SK-N-SH treated with all-trans-retinoic acid at 6 μM for 48 hours (cell line): Measurements from ENCODE around the gene ZNF219.

Experiments
- ATAC-seq: fragments of 200-7000 bp; cut with Tn5 transposase; 3 replicates; pipeline ENCODE4 v1.9.1; 2020; ENCODE audit warnings: mild to moderate bottlenecking, moderate library complexity
- ARNTL ChIP-seq: fragments of 450-650 bp; formaldehyde crosslinking; IDR thresholded peaks from 2 replicates; pipeline ENCODE4 v1.5.0; 2020; ENCODE audit warnings: low read depth, mild to moderate bottlenecking, moderate library complexity, borderline replicate concordance
- BACH2 ChIP-seq: fragments of 250-450 bp; sonication (Bioruptor Pico); IDR thresholded peaks from 2 replicates; pipeline ENCODE4 v1.9.0; 2021; ENCODE audit warnings: mild to moderate bottlenecking, borderline replicate concordance
- CSDC2 ChIP-seq: fragments of 250-450 bp; sonication (Bioruptor Pico); IDR thresholded peaks from 2 replicates; pipeline ENCODE4 v1.5.0; 2020; ENCODE audit warnings: mild to moderate bottlenecking, moderate library complexity
- ESRRG ChIP-seq: fragments of 250-450 bp; sonication (Bioruptor Pico); IDR thresholded peaks from 2 replicates; pipeline ENCODE4 v1.6.1; 2021; ENCODE audit warnings: mild to moderate bottlenecking
- GLIS3 ChIP-seq: fragments of 250-450 bp; sonication (Bioruptor Pico); IDR thresholded peaks from 2 replicates; pipeline ENCODE4 v1.5.0; 2020; ENCODE audit warnings: mild to moderate bottlenecking, moderate library complexity
- ISL1 ChIP-seq: fragments of 250-450 bp; sonication (Bioruptor Pico); IDR thresholded peaks from 2 replicates; pipeline ENCODE4 v2.1.2; 2022; ENCODE audit warnings: mild to moderate bottlenecking, moderate library complexity
- OSR1 ChIP-seq: fragments of 250-450 bp; sonication (Bioruptor Pico); IDR thresholded peaks from 2 replicates; pipeline ENCODE4 v1.8.0; 2022; ENCODE audit warnings: moderate library complexity, mild to moderate bottlenecking, inconsistent platforms
- PPARA ChIP-seq: fragments of 250-450 bp; sonication (Bioruptor Pico); IDR thresholded peaks from 2 replicates; pipeline ENCODE4 v1.5.0; 2020; ENCODE audit warnings: mild to moderate bottlenecking, borderline replicate concordance
- RARB ChIP-seq: fragments of 250-450 bp; sonication (Bioruptor Pico); IDR thresholded peaks from 2 replicates; pipeline ENCODE4 v1.8.0; 2021; ENCODE audit warnings: mild to moderate bottlenecking, moderate library complexity
- SNAI2 ChIP-seq: fragments of 250-450 bp; sonication (Bioruptor Pico); IDR thresholded peaks from 2 replicates; pipeline ENCODE4 v1.5.0; 2020; ENCODE audit warnings: mild to moderate bottlenecking, moderate library complexity
- TCF4 ChIP-seq: fragments of 250-450 bp; sonication (Bioruptor Pico); IDR thresholded peaks from 2 replicates; pipeline ENCODE4 v1.8.0; 2021; ENCODE audit warnings: mild to moderate bottlenecking, moderate library complexity, borderline replicate concordance
- ZC3H10 ChIP-seq: fragments of 250-450 bp; sonication (Bioruptor Pico); IDR thresholded peaks from 2 replicates; pipeline ENCODE4 v1.5.1; 2021; ENCODE audit warnings: mild to moderate bottlenecking, moderate library complexity
- ZFP3 ChIP-seq: fragments of 250-450 bp; sonication (Bioruptor Pico); IDR thresholded peaks from 2 replicates; pipeline ENCODE4 v1.5.0; 2020; ENCODE audit warnings: mild to moderate bottlenecking, moderate library complexity
- ZNF565 ChIP-seq: fragments of 450-650 bp; formaldehyde crosslinking; conservative IDR thresholded peaks from 2 replicates; pipeline ENCODE4 v1.5.0; 2020; ENCODE audit warnings: low read depth, mild to moderate bottlenecking, moderate library complexity
- ZNF8 ChIP-seq: fragments of 450-650 bp; formaldehyde crosslinking; IDR thresholded peaks from 2 replicates; pipeline ENCODE4 v1.5.0; 2020; ENCODE audit warnings: mild to moderate bottlenecking, moderate library complexity
- TF ChIP-seq, protein P1 (sequence below): fragments of 250-450 bp; sonication (Bioruptor Pico); IDR thresholded peaks from 2 replicates; pipeline ENCODE4 v1.5.0; 2020; ENCODE audit warnings: mild to moderate bottlenecking, moderate library complexity
- TF ChIP-seq, protein P2 (sequence below): fragments of 250-450 bp; sonication (Bioruptor Pico); IDR thresholded peaks from 2 replicates; pipeline ENCODE4 v1.8.0; 2020; ENCODE audit warnings: mild to moderate bottlenecking, moderate library complexity, borderline replicate concordance
- TF ChIP-seq, protein P3 (sequence below): fragments of 250-450 bp; sonication (Bioruptor Pico); IDR thresholded peaks from 2 replicates; pipeline ENCODE4 v1.5.1; 2020; ENCODE audit warnings: low read depth, mild to moderate bottlenecking, moderate library complexity
- TF ChIP-seq, protein P4 (sequence below): fragments of 250-450 bp; sonication (Bioruptor Pico); IDR thresholded peaks from 2 replicates; pipeline ENCODE4 v1.5.1; 2021; ENCODE audit warnings: mild to moderate bottlenecking, moderate library complexity
- TF ChIP-seq, protein P5 (sequence below): fragments of 250-450 bp; sonication (Bioruptor Pico); IDR thresholded peaks from 2 replicates; pipeline ENCODE4 v1.8.0; 2021; ENCODE audit warnings: low read depth, mild to moderate bottlenecking, moderate library complexity, borderline replicate concordance

ZNF219 gene

DNA sequence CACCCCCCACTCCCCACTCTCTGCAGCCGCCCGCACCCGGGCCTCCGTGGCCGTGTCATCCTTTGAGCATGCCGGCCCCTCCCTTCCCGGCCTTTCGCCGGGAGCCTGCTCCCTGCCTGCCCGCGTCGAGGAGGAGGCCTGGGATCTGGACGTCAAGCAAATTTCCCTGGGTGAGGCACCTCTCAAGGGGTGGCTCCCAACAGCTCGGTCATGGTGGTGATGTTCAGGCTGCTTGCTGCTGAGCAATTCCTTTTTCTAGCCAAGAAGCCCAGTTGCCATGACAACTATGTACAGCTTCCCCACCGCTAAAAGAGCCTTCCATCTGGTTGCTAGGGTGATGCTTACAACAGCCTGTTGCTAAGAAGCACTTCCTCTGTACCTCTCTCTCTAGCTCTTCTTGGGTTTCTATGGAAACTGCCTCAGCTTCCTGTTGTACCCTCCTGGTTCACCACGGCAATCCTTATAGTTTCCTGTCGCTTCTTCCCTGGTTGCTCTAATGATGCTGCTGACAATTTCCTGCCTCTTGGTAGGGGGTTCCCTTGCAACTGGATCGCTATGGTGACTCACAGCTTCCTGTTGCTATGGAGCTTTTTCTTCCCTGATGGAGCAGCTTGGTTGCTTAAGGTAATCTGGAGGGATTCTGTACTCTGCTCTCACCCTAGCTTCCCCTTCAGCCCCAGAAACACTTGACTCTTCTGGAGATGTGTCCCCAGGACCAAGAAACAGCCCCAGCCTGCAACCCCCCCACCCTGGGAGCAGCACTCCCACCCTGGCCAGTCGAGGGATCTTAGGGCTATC lies 11.0 kb downstream of the ZNF219 start:
- TF ChIP-seq OSR1 (CRISPR knock-in tag) (no peak), ZNF8 (no peak), RARB (CRISPR knock-in tag) (no peak), BACH2 (CRISPR knock-in tag) (no peak), CSDC2 (CRISPR knock-in tag) (no peak), ARNTL (CRISPR knock-in tag) (no peak), ZNF565 (CRISPR knock-in tag) (no peak), TCF4 (no peak), SNAI2 (no peak), ZFP3 (CRISPR knock-in tag) (no peak), GLIS3 (no peak), ESRRG (no peak)
- TF ChIP-seq, protein P1, sequence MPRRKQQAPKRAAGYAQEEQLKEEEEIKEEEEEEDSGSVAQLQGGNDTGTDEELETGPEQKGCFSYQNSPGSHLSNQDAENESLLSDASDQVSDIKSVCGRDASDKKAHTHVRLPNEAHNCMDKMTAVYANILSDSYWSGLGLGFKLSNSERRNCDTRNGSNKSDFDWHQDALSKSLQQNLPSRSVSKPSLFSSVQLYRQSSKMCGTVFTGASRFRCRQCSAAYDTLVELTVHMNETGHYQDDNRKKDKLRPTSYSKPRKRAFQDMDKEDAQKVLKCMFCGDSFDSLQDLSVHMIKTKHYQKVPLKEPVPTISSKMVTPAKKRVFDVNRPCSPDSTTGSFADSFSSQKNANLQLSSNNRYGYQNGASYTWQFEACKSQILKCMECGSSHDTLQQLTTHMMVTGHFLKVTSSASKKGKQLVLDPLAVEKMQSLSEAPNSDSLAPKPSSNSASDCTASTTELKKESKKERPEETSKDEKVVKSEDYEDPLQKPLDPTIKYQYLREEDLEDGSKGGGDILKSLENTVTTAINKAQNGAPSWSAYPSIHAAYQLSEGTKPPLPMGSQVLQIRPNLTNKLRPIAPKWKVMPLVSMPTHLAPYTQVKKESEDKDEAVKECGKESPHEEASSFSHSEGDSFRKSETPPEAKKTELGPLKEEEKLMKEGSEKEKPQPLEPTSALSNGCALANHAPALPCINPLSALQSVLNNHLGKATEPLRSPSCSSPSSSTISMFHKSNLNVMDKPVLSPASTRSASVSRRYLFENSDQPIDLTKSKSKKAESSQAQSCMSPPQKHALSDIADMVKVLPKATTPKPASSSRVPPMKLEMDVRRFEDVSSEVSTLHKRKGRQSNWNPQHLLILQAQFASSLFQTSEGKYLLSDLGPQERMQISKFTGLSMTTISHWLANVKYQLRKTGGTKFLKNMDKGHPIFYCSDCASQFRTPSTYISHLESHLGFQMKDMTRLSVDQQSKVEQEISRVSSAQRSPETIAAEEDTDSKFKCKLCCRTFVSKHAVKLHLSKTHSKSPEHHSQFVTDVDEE (CRISPR knock-in tag), result no peak
- TF ChIP-seq, protein P2, sequence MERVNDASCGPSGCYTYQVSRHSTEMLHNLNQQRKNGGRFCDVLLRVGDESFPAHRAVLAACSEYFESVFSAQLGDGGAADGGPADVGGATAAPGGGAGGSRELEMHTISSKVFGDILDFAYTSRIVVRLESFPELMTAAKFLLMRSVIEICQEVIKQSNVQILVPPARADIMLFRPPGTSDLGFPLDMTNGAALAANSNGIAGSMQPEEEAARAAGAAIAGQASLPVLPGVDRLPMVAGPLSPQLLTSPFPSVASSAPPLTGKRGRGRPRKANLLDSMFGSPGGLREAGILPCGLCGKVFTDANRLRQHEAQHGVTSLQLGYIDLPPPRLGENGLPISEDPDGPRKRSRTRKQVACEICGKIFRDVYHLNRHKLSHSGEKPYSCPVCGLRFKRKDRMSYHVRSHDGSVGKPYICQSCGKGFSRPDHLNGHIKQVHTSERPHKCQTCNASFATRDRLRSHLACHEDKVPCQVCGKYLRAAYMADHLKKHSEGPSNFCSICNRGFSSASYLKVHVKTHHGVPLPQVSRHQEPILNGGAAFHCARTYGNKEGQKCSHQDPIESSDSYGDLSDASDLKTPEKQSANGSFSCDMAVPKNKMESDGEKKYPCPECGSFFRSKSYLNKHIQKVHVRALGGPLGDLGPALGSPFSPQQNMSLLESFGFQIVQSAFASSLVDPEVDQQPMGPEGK, result no peak
- TF ChIP-seq, protein P3, sequence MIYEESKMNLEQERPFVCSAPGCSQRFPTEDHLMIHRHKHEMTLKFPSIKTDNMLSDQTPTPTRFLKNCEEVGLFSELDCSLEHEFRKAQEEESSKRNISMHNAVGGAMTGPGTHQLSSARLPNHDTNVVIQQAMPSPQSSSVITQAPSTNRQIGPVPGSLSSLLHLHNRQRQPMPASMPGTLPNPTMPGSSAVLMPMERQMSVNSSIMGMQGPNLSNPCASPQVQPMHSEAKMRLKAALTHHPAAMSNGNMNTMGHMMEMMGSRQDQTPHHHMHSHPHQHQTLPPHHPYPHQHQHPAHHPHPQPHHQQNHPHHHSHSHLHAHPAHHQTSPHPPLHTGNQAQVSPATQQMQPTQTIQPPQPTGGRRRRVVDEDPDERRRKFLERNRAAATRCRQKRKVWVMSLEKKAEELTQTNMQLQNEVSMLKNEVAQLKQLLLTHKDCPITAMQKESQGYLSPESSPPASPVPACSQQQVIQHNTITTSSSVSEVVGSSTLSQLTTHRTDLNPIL (CRISPR knock-in tag), result no peak
- TF ChIP-seq, protein P4, sequence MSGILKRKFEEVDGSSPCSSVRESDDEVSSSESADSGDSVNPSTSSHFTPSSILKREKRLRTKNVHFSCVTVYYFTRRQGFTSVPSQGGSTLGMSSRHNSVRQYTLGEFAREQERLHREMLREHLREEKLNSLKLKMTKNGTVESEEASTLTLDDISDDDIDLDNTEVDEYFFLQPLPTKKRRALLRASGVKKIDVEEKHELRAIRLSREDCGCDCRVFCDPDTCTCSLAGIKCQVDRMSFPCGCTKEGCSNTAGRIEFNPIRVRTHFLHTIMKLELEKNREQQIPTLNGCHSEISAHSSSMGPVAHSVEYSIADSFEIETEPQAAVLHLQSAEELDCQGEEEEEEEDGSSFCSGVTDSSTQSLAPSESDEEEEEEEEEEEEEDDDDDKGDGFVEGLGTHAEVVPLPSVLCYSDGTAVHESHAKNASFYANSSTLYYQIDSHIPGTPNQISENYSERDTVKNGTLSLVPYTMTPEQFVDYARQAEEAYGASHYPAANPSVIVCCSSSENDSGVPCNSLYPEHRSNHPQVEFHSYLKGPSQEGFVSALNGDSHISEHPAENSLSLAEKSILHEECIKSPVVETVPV (CRISPR knock-in tag), result no peak
- TF ChIP-seq, protein P5, sequence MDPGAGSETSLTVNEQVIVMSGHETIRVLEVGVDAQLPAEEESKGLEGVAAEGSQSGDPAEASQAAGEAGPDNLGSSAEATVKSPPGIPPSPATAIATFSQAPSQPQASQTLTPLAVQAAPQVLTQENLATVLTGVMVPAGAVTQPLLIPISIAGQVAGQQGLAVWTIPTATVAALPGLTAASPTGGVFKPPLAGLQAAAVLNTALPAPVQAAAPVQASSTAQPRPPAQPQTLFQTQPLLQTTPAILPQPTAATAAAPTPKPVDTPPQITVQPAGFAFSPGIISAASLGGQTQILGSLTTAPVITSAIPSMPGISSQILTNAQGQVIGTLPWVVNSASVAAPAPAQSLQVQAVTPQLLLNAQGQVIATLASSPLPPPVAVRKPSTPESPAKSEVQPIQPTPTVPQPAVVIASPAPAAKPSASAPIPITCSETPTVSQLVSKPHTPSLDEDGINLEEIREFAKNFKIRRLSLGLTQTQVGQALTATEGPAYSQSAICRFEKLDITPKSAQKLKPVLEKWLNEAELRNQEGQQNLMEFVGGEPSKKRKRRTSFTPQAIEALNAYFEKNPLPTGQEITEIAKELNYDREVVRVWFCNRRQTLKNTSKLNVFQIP (CRISPR knock-in tag), result no peak
- peak; percentile 56 for ATAC-seq

DNA sequence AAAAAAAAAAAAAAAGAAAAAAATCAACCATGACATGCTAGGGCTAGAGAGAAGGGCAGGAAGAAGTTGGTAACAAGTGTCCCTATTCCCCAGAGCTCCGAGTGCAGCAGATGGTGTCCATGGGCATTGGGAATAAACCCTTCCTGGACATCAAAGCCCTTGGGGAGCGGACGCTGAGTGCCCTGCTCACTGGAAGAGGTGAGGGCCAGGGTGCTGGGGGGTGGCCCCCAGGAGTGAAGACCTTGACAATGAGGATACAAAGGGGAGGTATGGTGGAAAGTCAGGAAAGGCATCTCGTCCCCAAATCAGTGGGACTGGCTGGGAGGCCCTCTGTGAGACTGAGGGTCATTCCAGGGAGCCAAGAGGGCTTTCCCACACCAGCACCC lies 11.6 kb downstream of the ZNF219 start:
- no peak for ATAC-seq
- TF ChIP-seq ZNF8 (no peak), GLIS3 (no peak), ZFP3 (CRISPR knock-in tag) (no peak), BACH2 (CRISPR knock-in tag) (no peak), SNAI2 (no peak), CSDC2 (CRISPR knock-in tag) (no peak), ZC3H10 (CRISPR knock-in tag) (no peak), PPARA (CRISPR knock-in tag) (no peak), ISL1 (CRISPR knock-in tag) (no peak)
- TF ChIP-seq, protein P5 (CRISPR knock-in tag), result no peak
